ENCODE data around the gene OMP. TPM values are rescaled to one million over a fixed set of nuclear protein-coding genes. Genes with fewer than 3 reads are reported as not detected.
A peak's percentile ranks its signal among the peaks of the same experiment; 100 is the strongest.

Gene OMP
- total RNA-seq, 1 donor: not detected

DNA sequence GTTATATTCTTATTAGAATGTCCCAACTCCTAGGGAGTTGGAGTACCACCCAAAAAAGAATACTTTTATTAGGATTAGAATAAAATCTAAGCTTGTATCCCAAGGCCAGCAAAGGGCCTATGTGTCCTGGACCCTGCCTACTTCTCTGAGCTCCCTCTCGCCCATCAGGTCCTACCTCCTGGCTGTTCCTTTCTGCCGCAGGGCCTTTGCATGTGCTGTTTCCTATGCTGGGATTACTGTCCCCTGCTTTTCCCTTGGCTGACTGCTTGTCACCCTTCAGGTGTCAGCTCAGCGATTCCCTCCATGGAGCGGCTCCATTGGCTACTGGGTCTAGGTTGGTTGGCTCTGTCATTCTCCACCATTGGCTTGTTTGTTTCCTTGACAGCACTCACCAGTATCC is 38.8 kb downstream of the OMP start:
- no peaks in the 10 kb centered on the region for H3K9me3 ChIP-seq (ENCODE audit: low read depth, low read length)
- peaks cover 4% of the 10 kb centered on the region for H3K27me3 ChIP-seq (ENCODE audit: insufficient read depth, low read length)
- H3K4me2 ChIP-seq (ENCODE audit: insufficient read depth, low read length): no peak overlapping the region
- H3K79me2 ChIP-seq (ENCODE audit: insufficient read depth, low read length): no peaks in the 10 kb centered on the region
- TF ChIP-seq CTCF (IDR thresholded peaks at IDR 0.05; ENCODE audit: extremely low read depth, low read depth, low read length): no peak
- peak overlapping the region; percentile 43 for H3K27ac ChIP-seq (ENCODE audit: low read depth, low read length)
- DNase-seq (ENCODE audit: insufficient read length, low spot score, missing footprints): peak; percentile 15
- no peak overlapping the region for H2AFZ ChIP-seq (ENCODE audit: low read length)
- H3K36me3 ChIP-seq (ENCODE audit: insufficient read depth, low read length): no peaks in the 10 kb centered on the region
- no peak overlapping the region for H3K4me3 ChIP-seq (ENCODE audit: insufficient read depth, low read length)
- H3K4me1 ChIP-seq (ENCODE audit: insufficient read depth, low read length): peaks cover 13% of the 10 kb centered on the region
- H4K20me1 ChIP-seq (ENCODE audit: insufficient read depth, low read length): no peaks in the 10 kb centered on the region

GRCh38 chr11:77142091-77142975 is 39.7 kb downstream of the OMP start:
- H3K4me1 ChIP-seq (ENCODE audit: insufficient read depth, low read length): peaks cover 12% of the 10 kb centered on the region
- H3K4me3 ChIP-seq (ENCODE audit: insufficient read depth, low read length): no peak overlapping the region
- H3K36me3 ChIP-seq (ENCODE audit: insufficient read depth, low read length): no peaks in the 10 kb centered on the region
- peak; percentile 56 for DNase-seq (ENCODE audit: insufficient read length, low spot score, missing footprints)
- H3K79me2 ChIP-seq (ENCODE audit: insufficient read depth, low read length): no peaks in the 10 kb centered on the region
- no peaks in the 10 kb centered on the region for H3K9me3 ChIP-seq (ENCODE audit: low read depth, low read length)
- H4K20me1 ChIP-seq (ENCODE audit: insufficient read depth, low read length): no peaks in the 10 kb centered on the region
- no peak overlapping the region for H3K27ac ChIP-seq (ENCODE audit: low read depth, low read length)
- H2AFZ ChIP-seq (ENCODE audit: low read length): no peak overlapping the region
- TF ChIP-seq CTCF (IDR thresholded peaks at IDR 0.05; ENCODE audit: extremely low read depth, low read depth, low read length): no peak
- H3K4me2 ChIP-seq (ENCODE audit: insufficient read depth, low read length): no peak overlapping the region
- peaks cover 9% of the 10 kb centered on the region for H3K27me3 ChIP-seq (ENCODE audit: insufficient read depth, low read length)

DNA sequence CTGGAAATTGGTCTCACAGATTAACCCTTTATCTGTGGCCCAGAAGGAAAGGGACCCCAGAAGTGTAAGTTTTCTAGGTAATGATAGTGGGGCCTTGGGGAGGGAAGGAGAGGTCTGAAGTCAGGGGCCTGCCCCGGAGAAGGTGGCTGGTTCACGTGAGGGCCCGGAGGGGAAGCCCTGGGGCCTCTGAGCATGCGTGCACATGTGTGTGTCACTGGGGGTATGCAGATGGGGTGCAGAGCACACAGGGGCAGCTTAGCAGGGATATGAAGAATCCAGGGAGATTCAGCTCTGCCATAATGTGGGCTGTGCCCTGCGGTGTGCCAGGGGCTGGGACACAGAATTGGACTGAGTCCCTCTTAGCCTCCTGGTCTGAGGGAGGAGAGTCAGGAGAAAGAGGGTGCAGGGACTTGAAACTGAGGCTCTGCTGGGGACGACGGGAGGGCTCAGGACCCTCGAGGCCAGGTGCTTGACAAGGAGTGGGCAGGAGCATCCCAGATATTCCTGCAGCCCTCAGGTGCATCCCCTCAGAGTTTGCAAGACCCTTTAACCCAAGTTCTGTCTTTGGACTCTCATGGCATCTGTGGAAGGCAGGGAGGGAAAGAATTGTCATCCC is 40.9 kb downstream of the OMP start:
- Histone ChIP-seq H3K27ac (ENCODE audit: low read depth, low read length) (no peak overlapping the region), H3K4me1 (ENCODE audit: insufficient read depth, low read length) (peaks cover 12% of the 10 kb centered on the region), H3K36me3 (ENCODE audit: insufficient read depth, low read length) (no peaks in the 10 kb centered on the region), H3K4me3 (ENCODE audit: insufficient read depth, low read length) (no peak overlapping the region), H3K9me3 (ENCODE audit: low read depth, low read length) (no peaks in the 10 kb centered on the region), H3K79me2 (ENCODE audit: insufficient read depth, low read length) (no peaks in the 10 kb centered on the region), H4K20me1 (ENCODE audit: insufficient read depth, low read length) (no peaks in the 10 kb centered on the region), H3K27me3 (ENCODE audit: insufficient read depth, low read length) (peaks cover 9% of the 10 kb centered on the region), H2AFZ (ENCODE audit: low read length) (no peak overlapping the region), H3K4me2 (ENCODE audit: insufficient read depth, low read length) (no peak overlapping the region)
- no peak for TF ChIP-seq CTCF (IDR thresholded peaks at IDR 0.05; ENCODE audit: extremely low read depth, low read depth, low read length)
- peak; percentile 77 for DNase-seq (ENCODE audit: insufficient read length, low spot score, missing footprints)

GRCh38 chr11:77144196-77144856 is 41.7 kb downstream of the OMP start:
- peak; percentile 85 for DNase-seq (ENCODE audit: insufficient read length, low spot score, missing footprints)
- H3K4me3 ChIP-seq (ENCODE audit: insufficient read depth, low read length): no peak overlapping the region
- no peaks in the 10 kb centered on the region for H3K9me3 ChIP-seq (ENCODE audit: low read depth, low read length)
- H3K27me3 ChIP-seq (ENCODE audit: insufficient read depth, low read length): peaks cover 9% of the 10 kb centered on the region
- no peak overlapping the region for H2AFZ ChIP-seq (ENCODE audit: low read length)
- H4K20me1 ChIP-seq (ENCODE audit: insufficient read depth, low read length): no peaks in the 10 kb centered on the region
- peaks cover 12% of the 10 kb centered on the region for H3K4me1 ChIP-seq (ENCODE audit: insufficient read depth, low read length)
- H3K36me3 ChIP-seq (ENCODE audit: insufficient read depth, low read length): no peaks in the 10 kb centered on the region
- no peak overlapping the region for H3K4me2 ChIP-seq (ENCODE audit: insufficient read depth, low read length)
- no peak overlapping the region for H3K27ac ChIP-seq (ENCODE audit: low read depth, low read length)
- no peaks in the 10 kb centered on the region for H3K79me2 ChIP-seq (ENCODE audit: insufficient read depth, low read length)
- no peak for TF ChIP-seq CTCF (IDR thresholded peaks at IDR 0.05; ENCODE audit: extremely low read depth, low read depth, low read length)

All from osteoblast (primary cell).